Raji (cell line): Measurements from ENCODE around the gene CTDP1.
A peak's percentile ranks its signal among the peaks of the same experiment; 100 is the strongest.

ENCODE experiments used
- POLR2A ChIP-seq: IDR thresholded peaks from 2 replicates; pipeline ENCODE4 v1.6.1; 2011; ENCODE audit warnings: low read depth, low read length, control low read depth; ENCODE audit not compliant: insufficient read depth

CTDP1 gene

DNA sequence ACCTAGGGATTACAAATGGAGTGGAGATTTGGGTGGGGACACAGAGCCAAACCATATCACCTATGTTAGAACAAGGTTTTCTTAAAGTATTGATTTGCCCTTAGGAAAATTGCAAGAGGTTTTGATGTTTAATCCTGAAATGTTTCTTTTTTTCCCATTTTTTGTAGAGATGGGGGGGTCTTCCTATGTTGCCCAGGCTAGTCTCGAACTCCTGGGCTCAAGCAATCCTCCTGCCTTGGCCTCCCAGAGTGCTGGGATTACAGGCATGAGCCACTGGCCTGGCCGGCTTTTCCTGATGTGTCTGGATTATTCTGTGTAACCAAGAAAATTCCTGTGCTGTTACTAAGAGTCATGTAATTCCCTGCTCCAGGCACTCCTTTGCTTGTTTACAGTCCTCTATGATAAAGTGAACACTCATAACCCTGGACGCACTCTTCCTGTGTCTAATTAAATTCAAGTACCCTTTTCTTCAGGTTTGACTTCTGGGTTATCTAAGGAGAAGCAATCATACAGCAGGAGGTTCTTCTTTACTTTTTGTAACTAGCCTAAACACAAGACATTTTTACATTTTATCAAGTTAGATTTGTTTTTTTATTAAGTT is 15.0 kb upstream of the CTDP1 start:
- no peak for TF ChIP-seq POLR2A

GRCh38 chr18:79668203-79668602 is 11.4 kb upstream of the CTDP1 start:
- TF ChIP-seq POLR2A, result no peak

- no peak for TF ChIP-seq POLR2A
Measured at GRCh38 chr18:79672490-79673276, 6.9 kb upstream of the CTDP1 start.

- no peak for TF ChIP-seq POLR2A
Measured at GRCh38 chr18:79677221-79677620, 2.4 kb upstream of the CTDP1 start.

GRCh38 chr18:79677840-79678239 is 1.8 kb upstream of the CTDP1 start:
- TF ChIP-seq POLR2A, result no peak

GRCh38 chr18:79678665-79679551 is 695 bp upstream of the CTDP1 start:
- peak; percentile 74; the same call in 1 of the 2 replicates for TF ChIP-seq POLR2A

DNA sequence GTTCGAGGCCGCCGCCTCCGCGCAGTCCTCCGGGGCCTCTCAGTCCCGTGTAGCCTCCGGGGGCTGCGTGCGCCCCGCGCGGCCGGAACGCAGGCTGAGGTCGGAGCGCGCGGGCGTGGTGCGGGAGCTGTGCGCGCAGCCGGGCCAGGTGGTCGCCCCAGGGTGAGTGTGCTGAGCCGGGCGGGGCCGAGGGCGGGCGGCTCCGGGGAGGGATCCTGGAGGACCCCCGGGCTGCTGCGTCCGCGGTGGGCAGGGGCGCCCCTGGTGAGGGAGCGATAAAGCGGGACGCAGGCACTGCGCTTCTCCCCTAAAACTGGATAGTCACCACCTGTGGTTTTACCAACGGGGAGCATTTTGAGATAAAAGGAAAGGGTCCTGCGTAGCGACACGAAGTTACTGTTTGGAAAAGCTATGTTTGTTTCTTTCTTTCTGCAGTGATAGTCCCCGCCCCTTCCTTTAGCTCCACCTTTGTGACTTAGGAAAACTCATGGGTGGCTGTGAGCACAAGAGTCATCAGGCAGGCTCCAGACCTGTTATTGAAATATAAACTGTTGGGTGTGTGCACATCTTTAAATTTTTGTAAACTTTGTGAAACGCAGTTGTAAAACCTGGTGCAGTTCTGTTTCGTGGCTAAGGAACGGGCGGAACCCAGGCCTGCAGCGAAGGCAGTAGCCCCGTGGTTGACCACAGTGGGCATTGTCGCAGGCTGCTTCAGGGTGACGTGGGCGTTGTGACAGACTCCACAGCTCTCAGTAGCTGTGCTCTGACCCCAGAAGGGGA is 687 bp downstream of the CTDP1 start:
- TF ChIP-seq POLR2A, result no peak

- TF ChIP-seq POLR2A, result no peak
Measured at GRCh38 chr18:79680891-79681339, 1.3 kb downstream of the CTDP1 start.

- TF ChIP-seq POLR2A, result no peak
Measured at GRCh38 chr18:79681484-79682387, 2.1 kb downstream of the CTDP1 start.

DNA sequence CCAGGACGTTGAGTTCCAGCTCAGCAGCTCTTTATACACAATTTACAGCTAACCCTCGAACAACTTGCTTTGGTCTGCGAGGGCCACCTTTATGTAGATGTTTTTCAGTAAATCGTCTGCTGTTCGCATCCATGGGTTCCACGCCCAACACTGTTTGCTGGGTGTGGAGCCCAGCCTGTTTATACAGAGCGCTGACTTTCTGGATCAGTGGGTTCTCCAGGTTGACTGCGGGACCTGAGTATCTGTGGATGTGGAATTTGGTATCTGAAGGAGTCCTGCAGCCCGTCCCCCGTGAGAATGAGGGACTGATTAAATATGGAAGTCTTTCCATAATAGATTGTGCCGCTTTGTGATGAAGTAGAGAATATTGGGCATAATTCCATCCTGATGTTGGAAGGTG is 2.9 kb downstream of the CTDP1 start:
- TF ChIP-seq POLR2A, result no peak

GRCh38 chr18:79682894-79683625 is 3.5 kb downstream of the CTDP1 start:
- no peak for TF ChIP-seq POLR2A

- no peak for TF ChIP-seq POLR2A
Measured at GRCh38 chr18:79683626-79684282, 4.2 kb downstream of the CTDP1 start.

DNA sequence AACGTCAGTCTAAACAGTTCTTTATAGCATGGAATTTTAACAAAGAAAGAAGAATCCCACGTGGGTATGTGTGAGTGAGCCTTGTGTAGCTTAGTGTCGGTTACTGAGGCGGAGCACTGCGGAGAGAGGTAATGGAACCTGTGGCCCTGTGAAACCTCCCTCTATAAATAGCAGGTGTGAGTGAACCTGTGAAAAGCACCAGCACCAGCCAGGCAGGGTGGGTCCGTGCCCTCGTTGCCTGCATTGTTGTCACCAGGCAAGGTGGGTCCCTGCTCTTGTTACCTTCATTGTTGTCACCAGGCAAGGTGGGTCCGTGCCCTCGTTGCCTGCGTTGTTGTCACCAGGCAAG is 4.7 kb downstream of the CTDP1 start:
- no peak for TF ChIP-seq POLR2A

- TF ChIP-seq POLR2A, result no peak
Measured at GRCh38 chr18:79684787-79685186, 5.2 kb downstream of the CTDP1 start.
